ENCODE data around the gene UGT1A9. TPM values are rescaled to one million over a fixed set of nuclear protein-coding genes. Genes with fewer than 3 reads are reported as not detected.

Gene UGT1A9
- total RNA-seq, 1 donor from 2014 or later: not detected

DNA sequence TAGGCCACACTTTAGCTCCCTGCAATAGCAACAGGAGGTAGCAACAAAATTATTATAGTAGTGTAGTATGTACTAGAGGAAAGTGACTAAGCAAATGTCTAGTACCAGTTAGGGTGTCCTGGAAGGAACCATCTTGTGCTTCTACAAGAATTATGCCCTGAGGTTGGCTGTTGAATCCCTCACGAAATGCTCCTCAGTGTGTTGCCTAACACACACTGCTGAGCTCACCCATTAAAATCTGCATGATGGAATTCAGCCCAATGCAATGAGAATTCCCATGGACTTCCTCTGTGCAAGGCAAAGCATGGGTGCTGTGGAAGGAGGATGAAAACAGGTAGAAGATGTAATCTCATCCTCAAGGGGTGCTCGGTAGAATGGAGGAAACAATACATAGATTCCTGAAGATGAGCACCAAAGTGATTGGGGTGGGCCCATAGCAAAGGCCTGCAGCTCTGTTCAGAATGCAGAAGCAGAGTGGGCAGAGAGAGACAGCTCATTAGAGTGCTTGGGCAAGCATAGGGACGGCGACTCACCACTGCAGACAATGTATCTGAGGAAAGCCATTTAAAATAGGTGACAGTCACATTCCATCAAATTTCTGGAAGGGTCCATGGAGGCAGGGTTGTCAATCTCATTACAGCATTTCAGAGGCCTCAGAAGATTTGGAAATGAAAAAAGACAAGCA is 8.8 kb downstream of the UGT1A9 start:
- H2AFZ ChIP-seq (replicated peaks): no peak overlapping the region
- H3K4me1 ChIP-seq: no peaks in the 10 kb centered on the region
- H3F3A ChIP-seq (ENCODE audit: low read depth): no peaks in the 10 kb centered on the region
- H3K9me3 ChIP-seq (ENCODE audit: low read depth): no peaks in the 10 kb centered on the region
- TF ChIP-seq EZH2 (IDR thresholded peaks at IDR 0.05) (no peak), EZH2phosphoT487 (IDR thresholded peaks at IDR 0.05) (no peak)
- TF ChIP-seq, protein P1, sequence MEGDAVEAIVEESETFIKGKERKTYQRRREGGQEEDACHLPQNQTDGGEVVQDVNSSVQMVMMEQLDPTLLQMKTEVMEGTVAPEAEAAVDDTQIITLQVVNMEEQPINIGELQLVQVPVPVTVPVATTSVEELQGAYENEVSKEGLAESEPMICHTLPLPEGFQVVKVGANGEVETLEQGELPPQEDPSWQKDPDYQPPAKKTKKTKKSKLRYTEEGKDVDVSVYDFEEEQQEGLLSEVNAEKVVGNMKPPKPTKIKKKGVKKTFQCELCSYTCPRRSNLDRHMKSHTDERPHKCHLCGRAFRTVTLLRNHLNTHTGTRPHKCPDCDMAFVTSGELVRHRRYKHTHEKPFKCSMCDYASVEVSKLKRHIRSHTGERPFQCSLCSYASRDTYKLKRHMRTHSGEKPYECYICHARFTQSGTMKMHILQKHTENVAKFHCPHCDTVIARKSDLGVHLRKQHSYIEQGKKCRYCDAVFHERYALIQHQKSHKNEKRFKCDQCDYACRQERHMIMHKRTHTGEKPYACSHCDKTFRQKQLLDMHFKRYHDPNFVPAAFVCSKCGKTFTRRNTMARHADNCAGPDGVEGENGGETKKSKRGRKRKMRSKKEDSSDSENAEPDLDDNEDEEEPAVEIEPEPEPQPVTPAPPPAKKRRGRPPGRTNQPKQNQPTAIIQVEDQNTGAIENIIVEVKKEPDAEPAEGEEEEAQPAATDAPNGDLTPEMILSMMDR (IDR thresholded peaks at IDR 0.05): no peak
- H3K4me2 ChIP-seq: no peak overlapping the region
- H3K9ac ChIP-seq: no peak overlapping the region
- H3K27me3 ChIP-seq: no peaks in the 10 kb centered on the region
- Mint-ChIP-seq H3K36me3 (no peaks in the 10 kb centered on the region), H3K9me3 (no peaks in the 10 kb centered on the region), H3K4me1 (no peaks in the 10 kb centered on the region), H3K4me3 (no peak overlapping the region), H3K27ac (no peak overlapping the region), H3K27me3 (ENCODE audit: insufficient read depth, low read depth) (no peaks in the 10 kb centered on the region)
- no peaks in the 10 kb centered on the region for H4K20me1 ChIP-seq (ENCODE audit: low read depth)
- no peak overlapping the region for H3K27ac ChIP-seq
- no peaks in the 10 kb centered on the region for H3K36me3 ChIP-seq
- no peaks in the 10 kb centered on the region for H3K79me2 ChIP-seq (ENCODE audit: low read depth)
- no peak for DNase-seq (ENCODE audit: low spot score)
- H3K4me3 ChIP-seq: no peak overlapping the region

DNA sequence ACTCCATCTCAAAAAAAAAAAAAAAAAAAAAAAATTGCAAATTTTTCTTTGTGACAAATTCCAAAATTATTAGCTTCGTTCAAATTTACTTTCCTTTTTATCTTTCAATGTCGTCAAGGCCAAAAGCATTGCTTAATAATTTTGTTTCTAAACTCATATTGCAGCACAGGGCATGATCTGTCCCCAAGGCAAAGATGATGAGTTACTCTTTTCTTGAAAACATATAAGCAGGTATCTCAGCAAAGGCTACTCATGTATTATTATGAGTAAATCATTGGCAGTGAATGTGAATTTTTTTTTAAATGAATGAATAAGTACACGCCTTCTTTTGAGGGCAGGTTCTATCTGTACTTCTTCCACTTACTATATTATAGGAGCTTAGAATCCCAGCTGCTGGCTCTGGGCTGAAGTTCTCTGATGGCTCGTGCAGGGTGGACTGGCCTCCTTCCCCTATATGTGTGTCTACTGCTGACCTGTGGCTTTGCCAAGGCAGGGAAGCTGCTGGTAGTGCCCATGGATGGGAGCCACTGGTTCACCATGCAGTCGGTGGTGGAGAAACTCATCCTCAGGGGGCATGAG is 9.9 kb downstream of the UGT1A9 start, which contains the start of gene UGT1A7:
UGT1A7 (plus strand) TSS at position 381 of the 579 bp plus-strand sequence; CDS start at position 418, 37 bp downstream.
- no peaks in the 10 kb centered on the region for H3K36me3 ChIP-seq
- no peaks in the 10 kb centered on the region for H3K9me3 ChIP-seq (ENCODE audit: low read depth)
- H3K79me2 ChIP-seq (ENCODE audit: low read depth): no peaks in the 10 kb centered on the region
- H3K4me3 ChIP-seq: no peak within 1 kb of the TSS
- Mint-ChIP-seq H3K9me3 (no peaks in the 10 kb centered on the region), H3K27me3 (ENCODE audit: insufficient read depth, low read depth) (no peaks in the 10 kb centered on the region), H3K4me3 (no peak within 1 kb of the TSS), H3K36me3 (no peaks in the 10 kb centered on the region), H3K4me1 (no peaks in the 10 kb centered on the region), H3K27ac (no peak within 1 kb of the TSS)
- no peaks in the 10 kb centered on the region for H4K20me1 ChIP-seq (ENCODE audit: low read depth)
- no peaks in the 10 kb centered on the region for H3K27me3 ChIP-seq
- no peak within 1 kb of the TSS for H2AFZ ChIP-seq (replicated peaks)
- H3K4me1 ChIP-seq: no peaks in the 10 kb centered on the region
- no peak for DNase-seq (ENCODE audit: low spot score)
- H3F3A ChIP-seq (ENCODE audit: low read depth): no peaks in the 10 kb centered on the region
- no peak within 1 kb of the TSS for H3K9ac ChIP-seq
- H3K4me2 ChIP-seq: no peak within 1 kb of the TSS
- no peak within 1 kb of the TSS for H3K27ac ChIP-seq
- TF ChIP-seq, protein P1 (IDR thresholded peaks at IDR 0.05): no peak
- TF ChIP-seq EZH2phosphoT487 (IDR thresholded peaks at IDR 0.05) (no peak), EZH2 (IDR thresholded peaks at IDR 0.05) (no peak)

DNA sequence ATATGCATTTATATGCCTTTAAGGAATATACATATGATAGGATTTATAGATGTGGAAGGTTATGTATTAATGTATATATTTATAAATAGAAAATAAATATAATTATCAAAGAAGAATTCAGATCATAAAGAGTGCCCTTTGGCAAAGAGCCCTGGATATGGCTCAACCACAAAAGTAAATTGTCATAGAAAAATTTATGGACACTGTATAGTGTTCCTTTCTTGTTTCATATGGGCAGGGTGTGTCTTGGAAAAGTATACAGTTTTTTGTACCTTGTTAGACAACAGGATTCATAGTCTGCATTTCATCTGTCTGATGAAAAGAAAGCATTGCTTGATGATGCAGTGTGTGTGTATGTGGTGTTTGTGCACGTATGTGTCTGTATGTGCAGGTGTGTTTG is 12.9 kb downstream of the UGT1A9 start:
- no peak overlapping the region for H3K9ac ChIP-seq
- no peak overlapping the region for H3K27ac Mint-ChIP-seq
- no peaks in the 10 kb centered on the region for H3K27me3 ChIP-seq
- no peak for DNase-seq (ENCODE audit: low spot score)
- H3K4me3 ChIP-seq: no peak overlapping the region
- no peak overlapping the region for H2AFZ ChIP-seq (replicated peaks)
- H4K20me1 ChIP-seq (ENCODE audit: low read depth): no peaks in the 10 kb centered on the region
- H3K27me3 Mint-ChIP-seq (ENCODE audit: insufficient read depth, low read depth): no peaks in the 10 kb centered on the region
- TF ChIP-seq EZH2 (IDR thresholded peaks at IDR 0.05) (no peak), EZH2phosphoT487 (IDR thresholded peaks at IDR 0.05) (no peak)
- no peaks in the 10 kb centered on the region for H3F3A ChIP-seq (ENCODE audit: low read depth)
- no peak overlapping the region for H3K4me2 ChIP-seq
- no peaks in the 10 kb centered on the region for H3K36me3 ChIP-seq
- H3K4me3 Mint-ChIP-seq: no peak overlapping the region
- H3K9me3 ChIP-seq (ENCODE audit: low read depth): no peaks in the 10 kb centered on the region
- H3K9me3 Mint-ChIP-seq: no peaks in the 10 kb centered on the region
- no peaks in the 10 kb centered on the region for H3K4me1 ChIP-seq
- no peaks in the 10 kb centered on the region for H3K4me1 Mint-ChIP-seq
- no peaks in the 10 kb centered on the region for H3K79me2 ChIP-seq (ENCODE audit: low read depth)
- no peaks in the 10 kb centered on the region for H3K36me3 Mint-ChIP-seq
- no peak overlapping the region for H3K27ac ChIP-seq

DNA sequence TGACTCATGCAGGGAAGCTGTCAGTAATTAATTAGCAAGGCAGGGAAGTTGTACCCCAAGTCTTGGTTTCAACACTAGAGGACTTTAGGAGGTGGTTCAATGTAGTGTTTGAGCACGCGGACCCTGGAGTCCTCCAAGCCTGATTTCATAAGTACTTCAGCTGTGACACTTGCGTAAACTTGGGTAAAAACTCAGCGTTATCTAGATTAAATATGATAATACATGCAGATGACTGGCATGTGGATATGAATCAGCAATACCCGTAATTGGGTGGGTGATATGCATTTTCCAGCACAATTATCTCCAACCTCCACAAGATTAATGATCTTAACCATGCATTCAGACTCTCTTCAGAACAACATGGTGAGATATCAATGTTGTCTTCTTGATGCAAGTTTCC is 15.2 kb downstream of the UGT1A9 start:
- Histone ChIP-seq H3K4me1 (no peaks in the 10 kb centered on the region), H3K4me2 (no peak overlapping the region)
- H3K9me3 Mint-ChIP-seq: no peaks in the 10 kb centered on the region

More for the DNA sequence above, 15.2 kb downstream of the UGT1A9 start:
- H3K36me3 Mint-ChIP-seq: no peaks in the 10 kb centered on the region
- H3K27me3 Mint-ChIP-seq (ENCODE audit: insufficient read depth, low read depth): no peaks in the 10 kb centered on the region
- H3K27me3 ChIP-seq: no peaks in the 10 kb centered on the region
- TF ChIP-seq, protein P1 (IDR thresholded peaks at IDR 0.05): no peak
- TF ChIP-seq EZH2phosphoT487 (IDR thresholded peaks at IDR 0.05) (no peak), EZH2 (IDR thresholded peaks at IDR 0.05) (no peak)
- H3K27ac ChIP-seq: no peak overlapping the region
- H3K4me1 Mint-ChIP-seq: no peaks in the 10 kb centered on the region
- H3K9me3 ChIP-seq (ENCODE audit: low read depth): no peaks in the 10 kb centered on the region
- H3K27ac Mint-ChIP-seq: no peak overlapping the region
- H3K4me3 ChIP-seq: no peak overlapping the region
- H3K79me2 ChIP-seq (ENCODE audit: low read depth): no peaks in the 10 kb centered on the region
- no peaks in the 10 kb centered on the region for H3K36me3 ChIP-seq
- H2AFZ ChIP-seq (replicated peaks): no peak overlapping the region
- H3K9ac ChIP-seq: no peak overlapping the region
- H4K20me1 ChIP-seq (ENCODE audit: low read depth): no peaks in the 10 kb centered on the region
- H3F3A ChIP-seq (ENCODE audit: low read depth): no peaks in the 10 kb centered on the region
- H3K4me3 Mint-ChIP-seq: no peak overlapping the region
- DNase-seq (ENCODE audit: low spot score): no peak
